Measurements from ENCODE around the gene FTO.

DNA sequence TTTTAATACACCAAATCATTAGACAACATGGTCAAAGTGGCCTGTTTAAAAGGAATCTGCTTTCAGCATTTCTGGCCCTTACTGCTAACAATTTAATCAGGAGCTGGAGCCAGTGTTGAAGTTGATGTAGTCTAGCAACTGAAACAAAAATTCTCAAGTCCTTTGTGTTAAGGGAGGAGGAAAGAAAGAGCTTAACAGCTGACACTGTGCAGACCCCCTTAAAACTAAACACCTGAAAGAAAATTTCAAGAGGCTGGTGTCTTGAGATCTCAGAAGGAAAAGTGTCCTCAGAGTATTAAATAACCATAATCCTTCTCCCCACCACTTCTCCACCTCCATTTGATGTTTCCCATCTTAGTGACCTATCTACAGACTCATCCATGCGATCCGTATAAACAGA lies 232.1 kb downstream of the FTO start:
- TF ChIP-seq, protein P1, sequence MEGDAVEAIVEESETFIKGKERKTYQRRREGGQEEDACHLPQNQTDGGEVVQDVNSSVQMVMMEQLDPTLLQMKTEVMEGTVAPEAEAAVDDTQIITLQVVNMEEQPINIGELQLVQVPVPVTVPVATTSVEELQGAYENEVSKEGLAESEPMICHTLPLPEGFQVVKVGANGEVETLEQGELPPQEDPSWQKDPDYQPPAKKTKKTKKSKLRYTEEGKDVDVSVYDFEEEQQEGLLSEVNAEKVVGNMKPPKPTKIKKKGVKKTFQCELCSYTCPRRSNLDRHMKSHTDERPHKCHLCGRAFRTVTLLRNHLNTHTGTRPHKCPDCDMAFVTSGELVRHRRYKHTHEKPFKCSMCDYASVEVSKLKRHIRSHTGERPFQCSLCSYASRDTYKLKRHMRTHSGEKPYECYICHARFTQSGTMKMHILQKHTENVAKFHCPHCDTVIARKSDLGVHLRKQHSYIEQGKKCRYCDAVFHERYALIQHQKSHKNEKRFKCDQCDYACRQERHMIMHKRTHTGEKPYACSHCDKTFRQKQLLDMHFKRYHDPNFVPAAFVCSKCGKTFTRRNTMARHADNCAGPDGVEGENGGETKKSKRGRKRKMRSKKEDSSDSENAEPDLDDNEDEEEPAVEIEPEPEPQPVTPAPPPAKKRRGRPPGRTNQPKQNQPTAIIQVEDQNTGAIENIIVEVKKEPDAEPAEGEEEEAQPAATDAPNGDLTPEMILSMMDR (IDR thresholded peaks at IDR 0.05) = no peak
- TF ChIP-seq POLR2A (IDR thresholded peaks at IDR 0.05) = no peak
- TF ChIP-seq POLR2AphosphoS5 (IDR thresholded peaks at IDR 0.05) = no peak
